A673 (cell line): Measurements from ENCODE around the gene PVR.

Experiments
- EZH2 ChIP-seq: fragments of 200-600 bp; sonication (generic); IDR thresholded peaks from 2 replicates; pipeline ENCODE4 v1.6.1; 2017; ENCODE audit warnings: borderline replicate concordance, low read depth, mild to moderate bottlenecking, mixed read lengths, antibody characterized with exemption, low read length; ENCODE audit not compliant: poor library complexity, severe bottlenecking
- TF ChIP-seq, protein P1 (sequence below): fragments of 300-800, 200-600 bp; sonication (generic); conservative IDR thresholded peaks from 2 replicates; pipeline ENCODE4 v1.5.1; 2017; ENCODE audit warnings: low read depth, mild to moderate bottlenecking, antibody characterized with exemption, low read length, moderate library complexity, mixed read lengths

DNA sequence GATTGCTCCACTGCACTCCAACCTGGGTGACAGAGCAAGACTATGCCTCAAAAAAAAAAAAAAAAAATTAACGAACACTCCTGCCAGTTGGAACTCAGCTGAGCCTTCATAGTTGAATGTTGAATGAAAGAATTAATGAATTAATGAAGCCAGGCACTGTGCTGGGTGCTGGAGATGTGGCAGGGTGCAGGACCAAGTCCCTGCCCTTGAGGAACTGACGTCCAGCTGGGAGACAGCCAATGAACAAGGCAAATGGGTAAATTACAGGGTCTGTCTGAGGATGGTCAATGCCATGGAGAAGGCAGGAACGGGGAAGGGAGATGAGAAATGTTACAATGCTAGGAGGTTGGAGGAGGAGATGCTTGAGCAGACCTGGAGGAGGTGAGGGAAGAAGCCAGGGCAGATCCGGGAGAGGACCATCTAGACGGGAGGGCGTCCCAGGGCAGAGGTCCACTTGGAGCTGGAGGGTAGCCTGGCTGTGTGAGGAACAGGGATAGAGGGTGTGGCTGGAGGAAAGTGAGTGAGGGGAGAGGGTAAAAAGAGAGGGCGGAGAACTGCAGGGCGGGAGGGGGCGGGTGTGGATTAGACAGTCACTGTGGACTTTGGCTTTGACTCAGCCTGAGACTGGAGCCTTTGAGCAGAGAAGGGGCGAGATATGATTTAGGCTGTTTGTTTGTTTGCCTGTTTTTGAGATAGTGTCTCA is 47.1 kb upstream of the PVR start:
- TF ChIP-seq, protein P1, sequence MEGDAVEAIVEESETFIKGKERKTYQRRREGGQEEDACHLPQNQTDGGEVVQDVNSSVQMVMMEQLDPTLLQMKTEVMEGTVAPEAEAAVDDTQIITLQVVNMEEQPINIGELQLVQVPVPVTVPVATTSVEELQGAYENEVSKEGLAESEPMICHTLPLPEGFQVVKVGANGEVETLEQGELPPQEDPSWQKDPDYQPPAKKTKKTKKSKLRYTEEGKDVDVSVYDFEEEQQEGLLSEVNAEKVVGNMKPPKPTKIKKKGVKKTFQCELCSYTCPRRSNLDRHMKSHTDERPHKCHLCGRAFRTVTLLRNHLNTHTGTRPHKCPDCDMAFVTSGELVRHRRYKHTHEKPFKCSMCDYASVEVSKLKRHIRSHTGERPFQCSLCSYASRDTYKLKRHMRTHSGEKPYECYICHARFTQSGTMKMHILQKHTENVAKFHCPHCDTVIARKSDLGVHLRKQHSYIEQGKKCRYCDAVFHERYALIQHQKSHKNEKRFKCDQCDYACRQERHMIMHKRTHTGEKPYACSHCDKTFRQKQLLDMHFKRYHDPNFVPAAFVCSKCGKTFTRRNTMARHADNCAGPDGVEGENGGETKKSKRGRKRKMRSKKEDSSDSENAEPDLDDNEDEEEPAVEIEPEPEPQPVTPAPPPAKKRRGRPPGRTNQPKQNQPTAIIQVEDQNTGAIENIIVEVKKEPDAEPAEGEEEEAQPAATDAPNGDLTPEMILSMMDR = no peak
- no peak for TF ChIP-seq EZH2
